Sigmoid colon (tissue), 7 donors: ENCODE measurements around the gene GTF2A1. TPM values are rescaled to one million over a fixed set of nuclear protein-coding genes. Genes with fewer than 3 reads are reported as not detected.
"Not testable (repeated sequence)": the region's sequence is repeated elsewhere in the genome, so short reads cannot be mapped to it uniquely, and the experiment has no call there.

ENCODE experiments used
- DNase-seq: peaks from one replicate; pipeline ENCODE4 v3.0.0-alpha.2; 2019
- H3K27ac ChIP-seq, 4 donors: fragments of 200-600 bp; sonication (generic); one replicate each; pipeline ENCODE4 v1.5.1; 2016 to 2019; ENCODE audit warnings: mild to moderate bottlenecking in 1 of 4
- H3K27me3 ChIP-seq, 3 donors: fragments of 200-600 bp; sonication (generic); one replicate each; pipeline ENCODE4 v1.5.1; 2019; ENCODE audit warnings: mild to moderate bottlenecking in 1 of 3
- H3K36me3 ChIP-seq, 4 donors: fragments of 200-600 bp; sonication (generic); one replicate each; pipeline ENCODE4 v1.5.1; 2016 to 2019
- H3K4me1 ChIP-seq, 4 donors: fragments of 200-600 bp; sonication (generic); one replicate each; pipeline ENCODE4 v1.5.1; 2017 to 2019
- H3K4me3 ChIP-seq, 4 donors: fragments of 200-600 bp; sonication (generic); one replicate each; pipeline ENCODE4 v1.5.1; 2017 to 2019; ENCODE audit warnings: mild to moderate bottlenecking in 2 of 4, moderate library complexity in 1 of 4
- H3K9me3 ChIP-seq, 4 donors: fragments of 200-600 bp in 3 of 4; sonication (generic) in 3 of 4; one replicate each; pipeline versions ENCODE4 v1.5.1 to v1.6.1; 2013 to 2019
- EP300 ChIP-seq, 4 donors: sonication (generic); formaldehyde crosslinking; IDR thresholded peaks; one replicate each; pipeline ENCODE4 v1.6.1; 2017; ENCODE audit warnings: antibody characterized with exemption in 4 of 4
- POLR2A ChIP-seq, 2 donors: fragments of 450-650 bp; IDR thresholded peaks; one replicate each; pipeline ENCODE4 v1.6.1; 2016; ENCODE audit warnings: antibody characterized with exemption in 2 of 2, mild to moderate bottlenecking in 2 of 2, moderate library complexity in 2 of 2
- POLR2AphosphoS5 ChIP-seq, 4 donors: sonication (generic); formaldehyde crosslinking; IDR thresholded peaks; one replicate each; pipeline ENCODE4 v1.6.1; 2017; ENCODE audit warnings: antibody characterized with exemption in 4 of 4
- WGBS, 2 donors: extraction: QIAGEN DNeasy Blood & Tissue Kit; methylation state at CpG; one replicate each; pipeline ENCODE4 v1.1.7; 2013; 5-methylcytosine and 5-hydroxymethylcytosine counted together
- intact Hi-C: fragments of 100-400 bp; cut with DNase I; formaldehyde crosslinking; loops from one replicate; pipeline ENCODE4 v1.15.1; 2023
- polyA plus RNA-seq, 3 donors: library from polyadenylated mRNA; stranded (reverse); fragments of 200-250 nt; gene quantifications; one replicate each; pipeline ENCODE4 v1.2.3, GENCODE V29; 2013
- total RNA-seq, 4 donors: library from RNA; depleted of rRNA; stranded (reverse); fragments of >200 nt; gene quantifications; one replicate each; pipeline ENCODE4 v1.1.0, GENCODE V29; 2016
- TF ChIP-seq, protein P1 (sequence below), 4 experiments: fragments of 450-650 bp in 3 of 4; fragments of 200-600 bp in 1 of 4; IDR thresholded peaks; one replicate each; pipeline ENCODE4 v1.5.1; 2016 to 2019; ENCODE audit warnings: antibody characterized with exemption in 4 of 4, mild to moderate bottlenecking in 3 of 4, moderate library complexity in 2 of 4
- donor health status: healthy with polysubstance abuse.
- donor health status: Bipolar disorder and iron deficiency.
- donor health status: healthy.

The GTF2A1 gene
- total and polyA plus RNA-seq, 7 donors = 6.0 to 21.8 (median 14.7) TPM

- TF ChIP-seq POLR2A (IDR thresholded peaks at IDR 0.05) = no peak
- no peak overlapping the region for H3K4me3 ChIP-seq
- no peaks in the 10 kb centered on the region for H3K9me3 ChIP-seq
- H3K36me3 ChIP-seq = no peaks in the 10 kb centered on the region
- intact Hi-C loops = no loop called here
- H3K4me1 ChIP-seq = no peaks in the 10 kb centered on the region
- no peak overlapping the region for H3K27ac ChIP-seq
- no peak for DNase-seq
- H3K27me3 ChIP-seq = no peaks in the 10 kb centered on the region
- WGBS, 2 donors = 62 to 70% methylated on average over 2 of the region's 2 CpGs
These were observed 35.7 kb upstream of the GTF2A1 start for GRCh38 chr14:81256289-81256960.

GRCh38 chr14:81252278-81252677 lies 31.5 kb upstream of the GTF2A1 start:
- H3K9me3 ChIP-seq = no peaks in the 10 kb centered on the region
- TF ChIP-seq EP300 (IDR thresholded peaks at IDR 0.05) = no peak
- TF ChIP-seq POLR2A (IDR thresholded peaks at IDR 0.05) = no peak
- TF ChIP-seq, protein P1, sequence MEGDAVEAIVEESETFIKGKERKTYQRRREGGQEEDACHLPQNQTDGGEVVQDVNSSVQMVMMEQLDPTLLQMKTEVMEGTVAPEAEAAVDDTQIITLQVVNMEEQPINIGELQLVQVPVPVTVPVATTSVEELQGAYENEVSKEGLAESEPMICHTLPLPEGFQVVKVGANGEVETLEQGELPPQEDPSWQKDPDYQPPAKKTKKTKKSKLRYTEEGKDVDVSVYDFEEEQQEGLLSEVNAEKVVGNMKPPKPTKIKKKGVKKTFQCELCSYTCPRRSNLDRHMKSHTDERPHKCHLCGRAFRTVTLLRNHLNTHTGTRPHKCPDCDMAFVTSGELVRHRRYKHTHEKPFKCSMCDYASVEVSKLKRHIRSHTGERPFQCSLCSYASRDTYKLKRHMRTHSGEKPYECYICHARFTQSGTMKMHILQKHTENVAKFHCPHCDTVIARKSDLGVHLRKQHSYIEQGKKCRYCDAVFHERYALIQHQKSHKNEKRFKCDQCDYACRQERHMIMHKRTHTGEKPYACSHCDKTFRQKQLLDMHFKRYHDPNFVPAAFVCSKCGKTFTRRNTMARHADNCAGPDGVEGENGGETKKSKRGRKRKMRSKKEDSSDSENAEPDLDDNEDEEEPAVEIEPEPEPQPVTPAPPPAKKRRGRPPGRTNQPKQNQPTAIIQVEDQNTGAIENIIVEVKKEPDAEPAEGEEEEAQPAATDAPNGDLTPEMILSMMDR (IDR thresholded peaks at IDR 0.05) = no peak
- no peak for TF ChIP-seq POLR2AphosphoS5 (IDR thresholded peaks at IDR 0.05)
- DNase-seq = no peak
- no peak overlapping the region for H3K4me3 ChIP-seq
- intact Hi-C loops = no loop called here
- H3K27ac ChIP-seq = no peak overlapping the region
- 19 to 60% methylated on average over 1 of the region's 1 CpG for whole genome bisulfite sequencing, 2 donors
- H3K27me3 ChIP-seq = no peaks in the 10 kb centered on the region
- H3K4me1 ChIP-seq = no peaks in the 10 kb centered on the region
- no peaks in the 10 kb centered on the region for H3K36me3 ChIP-seq

DNA sequence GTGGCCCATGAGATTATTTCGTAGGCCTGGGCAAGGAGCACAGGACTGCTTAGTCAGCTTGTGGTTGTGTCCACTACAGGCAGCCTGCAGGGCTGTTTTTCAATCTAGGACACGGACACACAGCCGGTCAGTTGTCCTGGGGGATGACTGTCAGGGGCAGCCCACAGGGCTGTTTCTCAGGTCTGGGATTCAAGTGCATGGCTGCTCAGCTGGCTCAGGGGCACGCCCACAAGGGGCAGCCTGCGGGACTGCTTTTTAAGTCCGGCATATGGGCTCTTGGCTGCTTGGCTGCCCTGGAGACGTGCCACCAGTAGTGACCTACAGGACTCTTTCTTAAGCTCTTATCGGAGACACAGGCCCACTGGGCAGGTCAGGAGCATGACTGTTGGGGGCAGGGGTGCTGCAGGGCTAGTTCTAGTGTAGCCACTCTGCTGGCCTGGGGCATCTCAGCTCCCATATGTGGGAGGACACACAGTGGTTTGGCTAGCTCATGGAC lies 26.6 kb upstream of the GTF2A1 start:
- Histone ChIP-seq H3K4me1 (no peaks in the 10 kb centered on the region), H3K27me3 (no peaks in the 10 kb centered on the region), H3K36me3 (no peaks in the 10 kb centered on the region), H3K9me3 (no peaks in the 10 kb centered on the region), H3K27ac (no peak overlapping the region), H3K4me3 (no peak overlapping the region)
- intact Hi-C loops = no loop called here
- TF ChIP-seq EP300 (IDR thresholded peaks at IDR 0.05) (no peak), POLR2AphosphoS5 (IDR thresholded peaks at IDR 0.05) (no peak), POLR2A (IDR thresholded peaks at IDR 0.05) (no peak)
- TF ChIP-seq, protein P1 (IDR thresholded peaks at IDR 0.05) = no peak
- 75 to 76% methylated on average over 8 of the region's 8 CpGs for WGBS, 2 donors
- no peak for DNase-seq

DNA sequence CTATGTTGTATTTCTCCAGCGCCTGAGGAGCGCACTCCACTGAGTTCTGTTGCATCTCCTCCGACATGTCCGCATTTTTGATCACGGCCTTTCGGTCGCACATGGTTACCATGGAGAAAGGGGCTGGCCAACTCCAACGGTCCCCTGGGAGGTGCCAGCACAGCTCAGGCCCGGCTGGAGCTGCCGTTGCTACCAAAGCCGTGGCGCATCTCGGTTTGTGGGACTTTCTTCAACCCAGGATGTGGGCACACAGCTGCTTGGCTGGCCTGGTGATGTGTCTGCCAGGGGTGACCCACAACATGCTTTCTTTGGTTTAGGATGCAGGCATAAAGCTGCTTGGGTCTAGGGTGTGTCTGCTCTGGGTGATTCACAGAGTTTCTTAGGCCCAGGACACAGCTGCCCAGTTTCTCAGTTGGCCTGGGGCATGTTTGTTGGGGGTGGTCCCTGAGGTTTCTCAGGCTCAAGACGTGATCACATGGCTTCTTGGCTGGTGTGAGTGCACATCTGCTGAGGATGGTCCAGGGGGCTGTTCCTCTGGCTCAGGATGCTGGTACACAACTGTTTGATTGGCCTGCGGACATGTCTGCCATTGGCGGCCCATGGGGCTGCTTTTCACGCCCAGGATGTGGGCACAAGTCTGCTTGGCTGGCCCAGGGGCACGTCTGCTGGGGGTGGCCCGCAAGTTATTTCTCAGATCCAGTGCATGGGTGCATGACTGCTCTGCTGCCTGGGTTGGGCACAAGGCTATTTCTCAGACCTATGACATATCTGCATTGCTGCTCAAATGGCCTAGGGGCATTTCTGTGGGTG lies 25.9 kb upstream of the GTF2A1 start:
- Histone ChIP-seq H3K9me3 (no peaks in the 10 kb centered on the region), H3K27ac (no peak overlapping the region), H3K27me3 (no peaks in the 10 kb centered on the region), H3K36me3 (no peaks in the 10 kb centered on the region), H3K4me3 (no peak overlapping the region), H3K4me1 (no peaks in the 10 kb centered on the region)
- 87 to 90% methylated on average over 19 of the region's 19 CpGs for WGBS, 2 donors
- intact Hi-C loops = no loop called here
- no peak for DNase-seq
- TF ChIP-seq POLR2AphosphoS5 (IDR thresholded peaks at IDR 0.05) = no peak

- Histone ChIP-seq H3K27ac (no peak overlapping the region), H3K27me3 (no peaks in the 10 kb centered on the region), H3K4me3 (no peak overlapping the region), H3K9me3 (no peaks in the 10 kb centered on the region), H3K36me3 (no peaks in the 10 kb centered on the region), H3K4me1 (no peaks in the 10 kb centered on the region)
- no peak for DNase-seq
- intact Hi-C loops = no loop called here
- WGBS, 2 donors = 33 to 60% methylated on average over 1 of the region's 1 CpG
- TF ChIP-seq EP300 (IDR thresholded peaks at IDR 0.05) (no peak), POLR2A (IDR thresholded peaks at IDR 0.05) (no peak), POLR2AphosphoS5 (IDR thresholded peaks at IDR 0.05) (no peak)
- TF ChIP-seq, protein P1 (IDR thresholded peaks at IDR 0.05) = no peak
These were observed 25.0 kb upstream of the GTF2A1 start for GRCh38 chr14:81245771-81246170.

DNA sequence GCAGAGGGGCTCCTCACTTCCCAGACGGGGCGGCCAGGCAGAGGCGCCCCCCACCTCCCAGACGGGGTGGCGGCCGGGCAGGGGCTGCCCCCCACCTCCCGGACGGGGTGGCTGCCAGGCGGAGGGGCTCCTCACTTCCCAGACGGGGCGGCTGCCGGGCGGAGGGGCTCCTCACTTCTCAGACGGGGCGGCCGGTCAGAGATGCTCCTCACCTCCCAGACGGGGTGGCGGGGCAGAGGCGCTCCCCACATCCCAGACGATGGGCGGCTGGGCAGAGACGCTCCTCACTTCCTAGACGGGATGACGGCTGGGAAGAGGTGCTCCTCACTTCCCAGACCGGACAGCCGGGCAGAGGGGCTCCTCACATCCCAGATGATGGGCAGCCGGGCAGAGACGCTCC lies 23.7 kb upstream of the GTF2A1 start:
- H3K36me3 ChIP-seq, H3K9me3 ChIP-seq, H3K4me1 ChIP-seq, intact Hi-C loops, DNase-seq, H3K27ac ChIP-seq, H3K27me3 ChIP-seq, H3K4me3 ChIP-seq: not testable (repeated sequence)
- WGBS, 2 donors = 92 to 95% methylated on average over 28 of the region's 28 CpGs
